Smooth muscle cell of bladder (primary cell): ENCODE results near the gene TTF1. TPM values are rescaled to one million over a fixed set of nuclear protein-coding genes. Genes with fewer than 3 reads are reported as not detected.

Experiments
- total RNA-seq: library from RNA; depleted of rRNA; stranded (reverse); fragments of >200 nt; gene quantifications from 2 replicates; pipeline ENCODE4 v1.2.3, GENCODE V29; 2014

The TTF1 gene
- total RNA-seq = 7.5 and 9.2 TPM in 2 replicates

GRCh38 chr9:132406554-132407122 is at the start of gene TTF1:
Gene TTF1 (minus strand): TSS chr9:132406840. CDS start chr9:132402821, 4,019 bp downstream.

GRCh38 chr9:132409828-132410528 is 3.3 kb upstream of the TTF1 start, which contains the start of gene CFAP77:
Gene CFAP77 (plus strand): TSS chr9:132410211. CDS start chr9:132410272, 61 bp downstream.

GRCh38 chr9:132354637-132355355 is 51.8 kb downstream of the TTF1 start, which contains the start of gene SETX:
Gene SETX (minus strand): TSS chr9:132354986. CDS start chr9:132349428, 5,558 bp downstream.

Other genes starting within 250 kb of the TTF1 start
- 4.6 and 7.2 TPM in 2 replicates for gene NTNG2, start 244.8 kb downstream of the TTF1 start, total RNA-seq
- 54.3 and 67.9 TPM in 2 replicates for gene SETX, start 51.9 kb downstream of the TTF1 start, total RNA-seq
- gene CFAP77, start 3.4 kb upstream of the TTF1 start, total RNA-seq = 0.14 TPM in 1 of 2 replicates, not detected in the other
- not detected in 2 replicates for gene BARHL1, start 175.8 kb upstream of the TTF1 start, total RNA-seq